Measurements from ENCODE around the gene SLK. TPM values are rescaled to one million over a fixed set of nuclear protein-coding genes. Genes with fewer than 3 reads are reported as not detected.

SLK gene
- 10 to 100 TPM; 20.2 to 32.5 TPM for total RNA-seq

- Mint-ChIP-seq H3K4me1 (peaks cover 30% of the 10 kb centered on the region), H3K27ac (peak within 1 kb of the TSS; percentile 95), H3K9me3 (ENCODE audit: low read depth) (no peaks in the 10 kb centered on the region), H3K27me3 (no peaks in the 10 kb centered on the region), H3K4me3 (peak within 1 kb of the TSS; percentile 97), H3K36me3 (ENCODE audit: low read depth) (peaks cover 9% of the 10 kb centered on the region)
- POLR2A ChIA-PET: interaction anchor here (1.6 kb wide), 1 partner anchor 155 kb away, joined by 7 read pairs; the partner anchor contains the start of gene SFR1
- DNase-seq: peak; percentile 90
- intact Hi-C loops (cut with DNase I, micrococcal nuclease): loop anchor here (1.0 to 5.0 kb wide), 9 partner anchors 48 to 383 kb away; partner anchors contain the start of genes GSTO2 (in 2 of the 2) and STN1 (in 2 of the 2)
- ATAC-seq: peak; percentile 82
- CTCF ChIA-PET: interaction anchor here (1.1 to 1.7 kb wide), 3 partner anchors 79 to 154 kb away, joined by 3 to 7 read pairs (median 4); no protein-coding TSS in a partner anchor
Observed at GRCh38 chr10:103966671-103967447, at the start of gene SLK. SLK (plus strand) TSS chr10:103967140; CDS start chr10:103967746, 606 bp downstream.

- Mint-ChIP-seq H3K27me3 (no peaks in the 10 kb centered on the region), H3K27ac (peak overlapping the region; percentile 99), H3K4me1 (peaks cover 40% of the 10 kb centered on the region), H3K36me3 (ENCODE audit: low read depth) (peaks cover 37% of the 10 kb centered on the region), H3K9me3 (ENCODE audit: low read depth) (peaks cover 7% of the 10 kb centered on the region), H3K4me3 (peak overlapping the region; percentile 96)
- CTCF ChIA-PET: interaction anchor here (0.5 to 1.9 kb wide), 4 partner anchors 9 to 30 kb away, joined by 3 to 8 read pairs (median 6); no protein-coding TSS in a partner anchor
- DNase-seq (peak; percentile 57), ATAC-seq (peak; percentile 6)
- POLR2A ChIA-PET: interaction anchor here (1.1 kb wide), 1 partner anchor 9 kb away, joined by 3 read pairs; no protein-coding TSS in a partner anchor
- intact Hi-C loops (cut with DNase I, micrococcal nuclease): loop anchor here (1.0 to 10.0 kb wide), 12 partner anchors 9 to 1415 kb away; partner anchors contain the start of genes GSTO2 (in 2 of the 2), SLK (in 2 of the 2), ACTR1A (in 1 of the 2) and CFAP43 (in 1 of the 2)
Observed at GRCh38 chr10:103917302-103918052, 49.5 kb upstream of the SLK start.

- CTCF ChIA-PET: interaction anchor here (0.5 to 1.9 kb wide), 4 partner anchors 10 to 554 kb away, joined by 3 to 7 read pairs (median 4); no protein-coding TSS in a partner anchor
Observed at GRCh38 chr10:103918053-103918846, 48.7 kb upstream of the SLK start, which contains the start of gene STN1. STN1 (minus strand) TSS chr10:103918184; CDS start chr10:103917594, 590 bp downstream.

GRCh38 chr10:103919648-103920025 lies 47.3 kb upstream of the SLK start:
- H3K36me3 Mint-ChIP-seq (ENCODE audit: low read depth): peaks cover 19% of the 10 kb centered on the region
- H3K27me3 Mint-ChIP-seq: no peaks in the 10 kb centered on the region
- POLR2A ChIA-PET: no interaction called here
- H3K9me3 Mint-ChIP-seq (ENCODE audit: low read depth): peaks cover 7% of the 10 kb centered on the region
- no peak overlapping the region for H3K27ac Mint-ChIP-seq
- ATAC-seq (no peak), DNase-seq (no peak)
- intact Hi-C loops (cut with DNase I, micrococcal nuclease): loop anchor here (2.0 to 10.0 kb wide), 6 partner anchors 47 to 1417 kb away; partner anchors contain the start of genes ACTR1A (in 1 of the 2), CFAP58 (in 1 of the 2), GSTO2 (in 1 of the 2) and ITPRIP (in 1 of the 2)
- CTCF ChIA-PET: interaction anchor here (1.1 kb wide), 1 partner anchor 32 kb away, joined by 4 read pairs; no protein-coding TSS in a partner anchor
- no peak overlapping the region for H3K4me3 Mint-ChIP-seq
- H3K4me1 Mint-ChIP-seq: peaks cover 26% of the 10 kb centered on the region

More at GRCh38 chr10:103918053-103918846, 48.7 kb upstream of the SLK start, which contains the start of gene STN1:
- H3K9me3 Mint-ChIP-seq (ENCODE audit: low read depth): peaks cover 7% of the 10 kb centered on the region
- POLR2A ChIA-PET: interaction anchor here (1.1 kb wide), 1 partner anchor 10 kb away, joined by 3 read pairs; no protein-coding TSS in a partner anchor
- H3K27ac Mint-ChIP-seq: peak within 1 kb of the TSS; percentile 99
- H3K27me3 Mint-ChIP-seq: no peaks in the 10 kb centered on the region
- H3K4me1 Mint-ChIP-seq: peaks cover 32% of the 10 kb centered on the region
- intact Hi-C loops (cut with DNase I, micrococcal nuclease): loop anchor here (1.0 to 10.0 kb wide), 12 partner anchors 10 to 1416 kb away; partner anchors contain the start of genes GSTO2 (in 2 of the 2), SLK (in 2 of the 2), ACTR1A (in 1 of the 2) and CFAP43 (in 1 of the 2)
- H3K36me3 Mint-ChIP-seq (ENCODE audit: low read depth): peaks cover 29% of the 10 kb centered on the region
- ATAC-seq (peak; percentile 93), DNase-seq (peak; percentile 98)
- H3K4me3 Mint-ChIP-seq: peak within 1 kb of the TSS; percentile 96

GRCh38 chr10:103921248-103921647 lies 45.7 kb upstream of the SLK start:
- Mint-ChIP-seq H3K27ac (no peak overlapping the region), H3K27me3 (no peaks in the 10 kb centered on the region), H3K9me3 (ENCODE audit: low read depth) (no peaks in the 10 kb centered on the region), H3K4me1 (peaks cover 11% of the 10 kb centered on the region), H3K36me3 (ENCODE audit: low read depth) (peaks cover 3% of the 10 kb centered on the region), H3K4me3 (no peak overlapping the region)
- DNase-seq (no peak), ATAC-seq (no peak)
- POLR2A ChIA-PET: no interaction called here
- CTCF ChIA-PET: interaction anchor here (0.9 to 1.9 kb wide), 6 partner anchors 11 to 200 kb away, joined by 3 to 8 read pairs (median 6); partner anchors contain the start of gene SFR1
- intact Hi-C loops (cut with DNase I, micrococcal nuclease): no loop called here

- Mint-ChIP-seq H3K9me3 (ENCODE audit: low read depth) (no peaks in the 10 kb centered on the region), H3K36me3 (ENCODE audit: low read depth) (peaks cover 3% of the 10 kb centered on the region), H3K4me1 (peaks cover 8% of the 10 kb centered on the region), H3K4me3 (no peak overlapping the region), H3K27me3 (no peaks in the 10 kb centered on the region), H3K27ac (no peak overlapping the region)
- POLR2A ChIA-PET: interaction anchor here (0.6 kb wide), 1 partner anchor 137 kb away, joined by 3 read pairs; no protein-coding TSS in a partner anchor
- CTCF ChIA-PET: interaction anchor here (1.3 to 1.9 kb wide), 5 partner anchors 10 to 200 kb away, joined by 4 to 8 read pairs (median 6); partner anchors contain the start of gene SFR1
- intact Hi-C loops (cut with DNase I, micrococcal nuclease): no loop called here
- ATAC-seq (peak; percentile 7), DNase-seq (peak; percentile 64)
Observed at GRCh38 chr10:103921750-103922195, 45.2 kb upstream of the SLK start.

GRCh38 chr10:103922659-103923058 lies 44.3 kb upstream of the SLK start:
- H3K4me3 Mint-ChIP-seq: no peak overlapping the region
- peaks cover 2% of the 10 kb centered on the region for H3K36me3 Mint-ChIP-seq (ENCODE audit: low read depth)
- H3K9me3 Mint-ChIP-seq (ENCODE audit: low read depth): no peaks in the 10 kb centered on the region
- no peak for ATAC-seq
- H3K27ac Mint-ChIP-seq: no peak overlapping the region
- ChIA-PET CTCF (interaction anchor here (1.8 to 1.9 kb wide), 2 partner anchors 35 to 41 kb away, joined by 4 to 7 read pairs; no protein-coding TSS in a partner anchor), POLR2A (no interaction called here)
- intact Hi-C loops (cut with DNase I, micrococcal nuclease): no loop called here
- no peak for DNase-seq
- H3K27me3 Mint-ChIP-seq: no peaks in the 10 kb centered on the region
- peaks cover 8% of the 10 kb centered on the region for H3K4me1 Mint-ChIP-seq

GRCh38 chr10:103923502-103923901 lies 43.4 kb upstream of the SLK start:
- Mint-ChIP-seq H3K36me3 (ENCODE audit: low read depth) (no peaks in the 10 kb centered on the region), H3K27me3 (no peaks in the 10 kb centered on the region), H3K27ac (no peak overlapping the region), H3K4me1 (peaks cover 7% of the 10 kb centered on the region), H3K9me3 (ENCODE audit: low read depth) (no peaks in the 10 kb centered on the region), H3K4me3 (no peak overlapping the region)
- ChIA-PET POLR2A (no interaction called here), CTCF (no interaction called here)
- no peak for DNase-seq
- intact Hi-C loops (cut with DNase I, micrococcal nuclease): no loop called here
- ATAC-seq: no peak

- ChIA-PET POLR2A (no interaction called here), CTCF (no interaction called here)
Observed at GRCh38 chr10:103925591-103925990, 41.3 kb upstream of the SLK start.

GRCh38 chr10:103926722-103927319 lies 40.1 kb upstream of the SLK start:
- ChIA-PET POLR2A (no interaction called here), CTCF (interaction anchor here (0.6 to 1.4 kb wide), 3 partner anchors 14 to 43 kb away, joined by 3 to 4 read pairs (median 4); no protein-coding TSS in a partner anchor)
- DNase-seq (no peak), ATAC-seq (no peak)
- Mint-ChIP-seq H3K27ac (no peak overlapping the region), H3K36me3 (ENCODE audit: low read depth) (no peaks in the 10 kb centered on the region), H3K4me1 (no peaks in the 10 kb centered on the region), H3K27me3 (no peaks in the 10 kb centered on the region), H3K4me3 (no peak overlapping the region), H3K9me3 (ENCODE audit: low read depth) (no peaks in the 10 kb centered on the region)
- intact Hi-C loops (cut with DNase I, micrococcal nuclease): no loop called here

More at GRCh38 chr10:103925591-103925990, 41.3 kb upstream of the SLK start:
- no peaks in the 10 kb centered on the region for H3K36me3 Mint-ChIP-seq (ENCODE audit: low read depth)
- intact Hi-C loops (cut with DNase I, micrococcal nuclease): no loop called here
- H3K27me3 Mint-ChIP-seq: no peaks in the 10 kb centered on the region
- ATAC-seq: no peak
- H3K9me3 Mint-ChIP-seq (ENCODE audit: low read depth): no peaks in the 10 kb centered on the region
- no peak for DNase-seq
- H3K4me3 Mint-ChIP-seq: no peak overlapping the region
- H3K27ac Mint-ChIP-seq: no peak overlapping the region
- no peaks in the 10 kb centered on the region for H3K4me1 Mint-ChIP-seq
